ENCODE measurements around the gene NT5DC4.

Gene NT5DC4

DNA sequence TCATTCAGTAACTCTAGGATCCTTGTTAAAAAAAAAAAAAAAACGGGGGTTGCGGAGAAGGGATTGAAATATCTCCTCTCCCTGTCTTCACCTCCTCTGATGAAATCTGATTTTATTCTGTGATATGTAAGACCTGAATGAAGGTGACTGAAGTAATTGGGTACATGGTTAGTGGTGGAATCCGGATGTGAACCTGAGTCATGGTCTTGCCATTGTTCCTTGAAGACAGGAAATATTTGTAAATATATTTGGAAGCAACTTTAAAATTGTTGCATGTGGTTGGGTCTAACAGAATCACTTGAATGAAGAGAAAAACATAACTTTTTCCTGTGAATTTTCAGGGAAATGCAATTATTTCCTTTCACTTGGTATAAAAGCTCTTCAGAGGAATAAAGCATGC, 66.5 kb downstream of the NT5DC4 start:
- no peak for DNase-seq

- no peak for DNase-seq
Measured at GRCh38 chr2:112787729-112788393, 67.0 kb downstream of the NT5DC4 start.

GRCh38 chr2:112788653-112789052, 67.8 kb downstream of the NT5DC4 start:
- no peak for DNase-seq
